Adrenal gland (tissue), 12 donors: Measurements from ENCODE around the gene TMEM214. TPM values are rescaled to one million over a fixed set of nuclear protein-coding genes. Genes with fewer than 3 reads are reported as not detected.

Experiments
- DNase-seq, 7 donors: peaks; one replicate each; pipeline ENCODE4 v3.0.0-alpha.2; 2019 to 2020
- H3K27ac ChIP-seq, 5 donors: fragments of 200-600 bp; sonication (generic) in 4 of 5; 1 replicate in 3 of 5; 2 replicates in 2 of 5; pipeline versions ENCODE4 v1.5.1 to v1.8.0; 2016 to 2020; ENCODE audit warnings: mild to moderate bottlenecking in 1 of 5
- H3K27me3 ChIP-seq: fragments of 200-600 bp; 2 replicates; pipeline ENCODE4 v1.8.0; 2021
- H3K36me3 ChIP-seq, 2 donors: fragments of 200-600 bp; replicated peaks in 1 of 2; 1 replicate in 1 of 2; 2 replicates in 1 of 2; pipeline versions ENCODE4 v1.5.1 to v1.8.0; 2018 to 2022
- H3K4me1 ChIP-seq, 2 donors: fragments of 200-600 bp; replicated peaks in 1 of 2; 1 replicate in 1 of 2; 2 replicates in 1 of 2; pipeline versions ENCODE4 v1.5.1 to v1.8.0; 2018 to 2021
- H3K4me3 ChIP-seq, 4 donors: fragments of 200-600 bp; sonication (generic) in 3 of 4; one replicate each; pipeline ENCODE4 v1.5.1; 2016 to 2018
- H3K9me3 ChIP-seq, 3 donors: fragments of 200-600 bp; sonication (generic) in 1 of 3; replicated peaks in 1 of 3; 1 replicate in 2 of 3; 2 replicates in 1 of 3; pipeline versions ENCODE4 v1.5.1 to v1.8.0; 2016 to 2021
- CTCF ChIP-seq, 6 experiments: fragments of 450-650 bp in 4 of 6; fragments of 200-600 bp in 2 of 6; sonication (generic) in 1 of 6; IDR thresholded peaks; 1 replicate in 5 of 6; 2 replicates in 1 of 6; pipeline versions ENCODE4 v1.5.1 to v1.8.0; 2016 to 2021; ENCODE audit warnings: antibody characterized with exemption in 6 of 6, mild to moderate bottlenecking in 2 of 6, moderate library complexity in 1 of 6
- POLR2A ChIP-seq, 2 donors: fragments of 450-650 bp; IDR thresholded peaks; one replicate each; pipeline ENCODE4 v1.6.1; 2017; ENCODE audit warnings: antibody characterized with exemption in 2 of 2, mild to moderate bottlenecking in 2 of 2, moderate library complexity in 1 of 2
- WGBS, 4 donors: extraction: QIAGEN DNeasy Blood & Tissue Kit in 2 of 4; methylation state at CpG; one replicate each; pipeline versions ENCODE4 v1.1.5 to v1.1.7; 2013 to 2017; 5-methylcytosine and 5-hydroxymethylcytosine counted together
- intact Hi-C, 2 donors: fragments of 100-400 bp; cut with DNase I; formaldehyde crosslinking; loops; one replicate each; pipeline versions ENCODE4 v1.14.1 to v1.15.0; 2022 to 2023
- polyA plus RNA-seq, 3 donors: library from polyadenylated mRNA; stranded (reverse); fragments of 200-250 nt in 2 of 3; fragments of 350-450 nt in 1 of 3; fragmentation: Illumina TruSeq in 1 of 3; extraction: RNeasy Lipid Tissue Mini Kit (QIAGEN cat#74804) in 1 of 3; gene quantifications; one replicate each; pipeline ENCODE4 v1.2.3, GENCODE V29; 2013 to 2014
- total RNA-seq, 9 donors: library from RNA; depleted of rRNA in 4 of 9; stranded (reverse); fragments of >200 nt in 4 of 9; fragments of 120-200 nt in 1 of 9; fragmentation: NEBNext Ultra II Directional in 1 of 9; extraction: Animal tissue kit (Norgen Biotek cat#: 25700) in 1 of 9; gene quantifications; one replicate each; pipeline versions ENCODE4 v1.1.0 to v1.2.4, GENCODE V29; 2013 to 2023
- donor health status: healthy with polysubstance abuse.
- donor health status: Bipolar disorder and iron deficiency.
- donor health status: DM: yes; HTN: yes; CAD: no.
- donor health status: DM: no; HTN: no; CAD: no.
- donor health status: DM: no; HTN: no; CAD: no.
- donor health status: DM: yes; HTN: yes; CAD: no.

Gene TMEM214
- total and polyA plus RNA-seq, 12 donors = 25.2 to 124 (median 60.1) TPM

DNA sequence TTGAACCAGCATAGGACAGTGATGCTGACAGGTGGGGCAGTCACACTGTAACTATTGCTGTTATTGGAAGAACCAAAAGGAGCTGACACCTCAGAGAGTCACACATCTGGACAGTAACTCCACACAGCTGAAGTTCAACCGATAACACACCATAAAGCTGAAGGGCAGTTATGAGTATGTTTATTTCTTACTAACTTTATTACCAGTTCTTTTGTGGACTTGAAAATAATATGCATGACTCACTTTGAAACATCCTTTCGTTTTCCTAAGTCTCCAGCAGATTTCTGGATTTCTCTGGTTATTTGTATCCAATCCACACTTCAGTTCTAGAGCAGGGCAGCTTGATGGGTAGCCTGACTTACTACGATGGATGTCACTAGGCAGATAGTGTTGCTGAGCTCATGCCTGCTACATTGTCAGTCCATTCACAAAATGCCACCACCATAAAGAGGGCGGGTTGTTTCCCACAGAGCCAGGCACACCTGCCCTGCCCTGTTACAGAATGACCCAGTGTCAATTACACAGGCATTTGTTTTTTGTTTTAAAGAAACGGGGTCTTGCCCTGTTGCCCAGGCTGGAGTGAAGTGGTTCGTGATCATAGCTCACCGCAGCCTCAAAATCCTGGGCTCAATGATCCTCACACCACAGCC, 10.3 kb downstream of the TMEM214 start:
- peaks cover 6 to 13% of the 10 kb centered on the region in 2 donors for H3K4me1 ChIP-seq
- H3K27ac ChIP-seq = no peak overlapping the region
- H3K9me3 ChIP-seq = no peaks in the 10 kb centered on the region
- WGBS, 4 donors = 83 to 91% (median 86%) methylated on average over 7 of the region's 7 CpGs
- no peak overlapping the region for H3K4me3 ChIP-seq
- DNase-seq = no peak
- intact Hi-C loops = no loop called here
- no peaks in the 10 kb centered on the region for H3K27me3 ChIP-seq
- TF ChIP-seq POLR2A (IDR thresholded peaks at IDR 0.05) (no peak), CTCF (IDR thresholded peaks at IDR 0.05) (no peak)
- H3K36me3 ChIP-seq = peaks cover 0 to 36% of the 10 kb centered on the region in 2 donors

GRCh38 chr2:27049422-27050280, 16.9 kb downstream of the TMEM214 start:
- Histone ChIP-seq H3K27ac (peak overlapping the region in 4 of 5 donors; percentile 72 to 97 (median 84)), H3K36me3 (peaks cover 0 to 14% of the 10 kb centered on the region in 2 donors), H3K27me3 (no peaks in the 10 kb centered on the region), H3K4me3 (peak overlapping the region; percentile 10 to 95 (median 42)), H3K4me1 (peaks cover 0 to 13% of the 10 kb centered on the region in 2 donors), H3K9me3 (no peaks in the 10 kb centered on the region)
- TF ChIP-seq POLR2A (IDR thresholded peaks at IDR 0.05) (no peak), CTCF (IDR thresholded peaks at IDR 0.05) (no peak)
- intact Hi-C loops = no loop called here
- peak in 2 of 7 donors; percentile 41 to 68 for DNase-seq
- WGBS, 4 donors = 10 to 21% (median 14%) methylated on average over 24 to 52 of the region's 52 CpGs

- Histone ChIP-seq H3K27ac (peak overlapping the region; percentile 71 to 97 (median 77)), H3K9me3 (no peaks in the 10 kb centered on the region), H3K4me1 (peaks cover 0 to 13% of the 10 kb centered on the region in 2 donors), H3K4me3 (peak overlapping the region; percentile 10 to 95 (median 67)), H3K27me3 (no peaks in the 10 kb centered on the region), H3K36me3 (peaks cover 0 to 22% of the 10 kb centered on the region in 2 donors)
- 0 to 1% (median 0%) methylated on average over 16 to 48 of the region's 48 CpGs for WGBS, 4 donors
- intact Hi-C loops = no loop called here
- peak; percentile 21 to 36 for TF ChIP-seq POLR2A (IDR thresholded peaks at IDR 0.05)
- TF ChIP-seq CTCF (IDR thresholded peaks at IDR 0.05) = peak; percentile 5 to 70 (median 48)
- peak; percentile 83 to 98 (median 90) for DNase-seq
Observed at GRCh38 chr2:27050281-27050995, 17.7 kb downstream of the TMEM214 start.
